SK-N-SH (cell line): ENCODE results near the gene THADA. TPM values are rescaled to one million over a fixed set of nuclear protein-coding genes. Genes with fewer than 3 reads are reported as not detected.

ENCODE experiments used
- CTCF ChIA-PET: fragments of 300-600, 350-600 bp; formaldehyde crosslinking; extraction: SDS; loops from one replicate; lab custom pipeline; 2021; lab: Yijun Ruan, JAX
- POLR2A ChIA-PET: fragments of 350-600 bp; sonication (Branson Sonifier 250); formaldehyde crosslinking; extraction: SDS; loops from one replicate; lab custom pipeline; 2020; ENCODE audit warnings: antibody characterized with exemption, inconsistent platforms; lab: Yijun Ruan, JAX
- DNase-seq: peaks from one replicate; pipeline ENCODE4 v3.0.0; 2012
- H2AFZ ChIP-seq: fragments of 200-600 bp; sonication (generic); 2 replicates; pipeline ENCODE4 v1.8.1; 2016; ENCODE audit warnings: antibody characterized with exemption, mild to moderate bottlenecking, low read depth
- H3F3A ChIP-seq: fragments of 200-600 bp; sonication (generic); replicated peaks from 2 replicates; pipeline ENCODE3; 2016; ENCODE audit warnings: antibody characterized with exemption, mild to moderate bottlenecking; ENCODE audit not compliant: insufficient read depth
- H3K27ac ChIP-seq, 2 experiments: fragments of 200-500 bp in 1 of 2; fragments of 200-600 bp in 1 of 2; sonication (Bioruptor generic) in 1 of 2; sonication (generic), shearing (Covaris generic) in 1 of 2; 2 replicates each; pipeline versions ENCODE4 v1.5.1 to v1.6.1; 2014 to 2016; ENCODE audit warnings: low read depth in 2 of 2, inconsistent platforms in 1 of 2, low read length in 1 of 2, mild to moderate bottlenecking in 1 of 2, mixed read lengths in 1 of 2
- H3K27me3 ChIP-seq: fragments of 200-600 bp; sonication (generic), shearing (Covaris generic); 2 replicates; pipeline ENCODE4 v1.6.1; 2016; ENCODE audit warnings: mixed run types; ENCODE audit not compliant: insufficient read depth
- H3K36me3 ChIP-seq, 2 experiments: fragments of 200-500 bp in 1 of 2; fragments of 200-600 bp in 1 of 2; sonication (Bioruptor generic) in 1 of 2; sonication (generic) in 1 of 2; replicated peaks in 1 of 2; 2 replicates each; pipeline versions ENCODE3 to v1.5.1; 2014 to 2016; ENCODE audit warnings: low read length in 1 of 2, mild to moderate bottlenecking in 1 of 2; ENCODE audit not compliant: insufficient read depth in 2 of 2, control insufficient read depth in 1 of 2
- H3K4me1 ChIP-seq, 2 experiments: fragments of 200-500 bp in 1 of 2; fragments of 200-600 bp in 1 of 2; sonication (Bioruptor generic) in 1 of 2; sonication (generic), shearing (Covaris generic) in 1 of 2; 2 replicates each; pipeline versions ENCODE4 v1.5.1 to v1.6.1; 2014 to 2016; ENCODE audit warnings: low read depth in 1 of 2, low read length in 1 of 2, mixed run types in 1 of 2; ENCODE audit not compliant: insufficient read depth in 2 of 2, control insufficient read depth in 1 of 2
- H3K4me2 ChIP-seq: fragments of 200-600 bp; sonication (generic), shearing (Covaris generic); 2 replicates; pipeline ENCODE4 v1.6.1; 2017; ENCODE audit warnings: mixed run types
- H3K4me3 ChIP-seq, 2 experiments: fragments of 200-500 bp in 1 of 2; fragments of 200-600 bp in 1 of 2; sonication (Bioruptor generic) in 1 of 2; sonication (generic), shearing (Covaris generic) in 1 of 2; 2 replicates each; pipeline versions ENCODE4 v1.5.1 to v1.8.1; 2014 to 2016; ENCODE audit warnings: low read depth in 2 of 2, inconsistent platforms in 1 of 2, low read length in 1 of 2, mild to moderate bottlenecking in 1 of 2, mixed read lengths in 1 of 2, moderate library complexity in 1 of 2
- H3K79me2 ChIP-seq: fragments of 200-600 bp; sonication (generic); 2 replicates; pipeline ENCODE4 v1.8.1; 2017; ENCODE audit warnings: mild to moderate bottlenecking; ENCODE audit not compliant: insufficient read depth
- H3K9ac ChIP-seq: fragments of 200-600 bp; sonication (generic); 2 replicates; pipeline ENCODE4 v1.6.1; 2017; ENCODE audit warnings: mixed run types
- H3K9me2 ChIP-seq: fragments of 200-600 bp; sonication (generic); 2 replicates; pipeline ENCODE4 v1.6.1; 2017; ENCODE audit warnings: mixed run types
- H3K9me3 ChIP-seq: fragments of 200-600 bp; sonication (generic); 2 replicates; pipeline ENCODE4 v1.6.1; 2017; ENCODE audit warnings: mixed run types, mild to moderate bottlenecking, moderate library complexity
- H4K20me1 ChIP-seq: fragments of 200-600 bp; sonication (generic); 2 replicates; pipeline ENCODE4 v1.6.1; 2017; ENCODE audit warnings: mild to moderate bottlenecking, mixed run types; ENCODE audit not compliant: insufficient read depth
- CHD2 ChIP-seq: fragments of 150-350 bp; IDR thresholded peaks from 2 replicates; pipeline ENCODE4 v1.6.1; 2018; ENCODE audit warnings: low read length; ENCODE audit not compliant: partially characterized antibody
- ELF1 ChIP-seq: IDR thresholded peaks from 2 replicates; pipeline ENCODE4 v1.4.0; 2012
- FOSL2 ChIP-seq: IDR thresholded peaks from 2 replicates; pipeline ENCODE4 v1.4.0; 2012; ENCODE audit warnings: low read depth, mild to moderate bottlenecking, moderate library complexity, borderline replicate concordance
- FOXM1 ChIP-seq: IDR thresholded peaks from 2 replicates; pipeline ENCODE4 v1.4.0; 2012; ENCODE audit warnings: low read depth, mild to moderate bottlenecking
- GABPA ChIP-seq: IDR thresholded peaks from 2 replicates; pipeline ENCODE4 v1.4.0; 2012; ENCODE audit warnings: low read depth, mild to moderate bottlenecking
- IRF3 ChIP-seq: fragments of 150-350 bp; IDR thresholded peaks from 2 replicates; pipeline ENCODE4 v1.6.1; 2016; ENCODE audit warnings: mild to moderate bottlenecking, low read depth, low read length
- MEF2A ChIP-seq: IDR thresholded peaks from 2 replicates; pipeline ENCODE4 v1.4.0; 2012; ENCODE audit warnings: low read depth, borderline replicate concordance
- MXI1 ChIP-seq: IDR thresholded peaks from 2 replicates; pipeline ENCODE4 v1.6.1; 2012; ENCODE audit warnings: mild to moderate bottlenecking, low read depth, low read length, improper control_type of control experiment
- NFIC ChIP-seq: IDR thresholded peaks from 2 replicates; pipeline ENCODE4 v1.4.0; 2012; ENCODE audit warnings: borderline replicate concordance
- RFX5 ChIP-seq: IDR thresholded peaks from 2 replicates; pipeline ENCODE4 v1.6.1; 2012; ENCODE audit warnings: mild to moderate bottlenecking, improper control_type of control experiment, low read length
- SIN3A ChIP-seq: IDR thresholded peaks from 2 replicates; pipeline ENCODE4 v1.6.1; 2012; ENCODE audit warnings: low read depth, mild to moderate bottlenecking, low read length, moderate library complexity, borderline replicate concordance
- TAF1 ChIP-seq: IDR thresholded peaks from 2 replicates; pipeline ENCODE4 v1.6.1; 2012; ENCODE audit warnings: low read depth, mild to moderate bottlenecking, low read length, moderate library complexity, borderline replicate concordance
- WGBS: methylation state at CpG from one replicate; pipeline ENCODE4 v1.1.6; 2017; ENCODE audit warnings: low lambda C conversion rate; 5-methylcytosine and 5-hydroxymethylcytosine counted together
- polyA plus RNA-seq, 3 experiments: library from polyadenylated mRNA; depleted of rRNA; stranded (reverse); fragments of >200 nt; gene quantifications; 2 replicates each; pipeline ENCODE4 v1.2.3, GENCODE V29; 2012
- TF ChIP-seq, protein P1 (sequence below): IDR thresholded peaks from 2 replicates; pipeline ENCODE4 v1.4.0; 2012; ENCODE audit warnings: low read depth, borderline replicate concordance

Gene THADA
- polyA plus RNA-seq, 1 of the 3 experiments (the other 2 are of a cell fraction): 25.6 TPM

GRCh38 chr2:43370146-43370545 is 225.7 kb downstream of the THADA start:
- TF ChIP-seq RFX5: no peak
- TF ChIP-seq, protein P1, sequence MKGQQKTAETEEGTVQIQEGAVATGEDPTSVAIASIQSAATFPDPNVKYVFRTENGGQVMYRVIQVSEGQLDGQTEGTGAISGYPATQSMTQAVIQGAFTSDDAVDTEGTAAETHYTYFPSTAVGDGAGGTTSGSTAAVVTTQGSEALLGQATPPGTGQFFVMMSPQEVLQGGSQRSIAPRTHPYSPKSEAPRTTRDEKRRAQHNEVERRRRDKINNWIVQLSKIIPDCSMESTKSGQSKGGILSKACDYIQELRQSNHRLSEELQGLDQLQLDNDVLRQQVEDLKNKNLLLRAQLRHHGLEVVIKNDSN: no peak
- no peak for TF ChIP-seq MEF2A
- no peak for TF ChIP-seq NFIC
- TF ChIP-seq MXI1: no peak
- no peak for TF ChIP-seq ELF1
- TF ChIP-seq TAF1: no peak
- no peak for TF ChIP-seq CHD2
- TF ChIP-seq FOXM1: no peak
- H3K4me2 ChIP-seq: no peak overlapping the region
- no peaks in the 10 kb centered on the region for H3K27me3 ChIP-seq
- H4K20me1 ChIP-seq: no peaks in the 10 kb centered on the region
- ChIA-PET CTCF (interaction anchor here (1.0 to 1.5 kb wide), 2 partner anchors 11 to 114 kb away, joined by 4 to 5 read pairs; no protein-coding TSS in a partner anchor), POLR2A (no interaction called here)
- peak overlapping the region in 1 of 2 experiments; percentile 60; a peak in 1 of 4 replicates for H3K27ac ChIP-seq
- no peaks in the 10 kb centered on the region for H3K79me2 ChIP-seq
- DNase-seq: no peak
- no peaks in the 10 kb centered on the region for H3K9me2 ChIP-seq
- no peaks in the 10 kb centered on the region for H3K9me3 ChIP-seq
- H3K9ac ChIP-seq: no peak overlapping the region
- H2AFZ ChIP-seq: no peak overlapping the region
- no peak overlapping the region for H3K4me3 ChIP-seq
- WGBS: 96% methylated on average over 4 of the region's 4 CpGs
- H3F3A ChIP-seq: peaks cover 3% of the 10 kb centered on the region
- H3K36me3 ChIP-seq: no peaks in the 10 kb centered on the region
- peaks cover 0 to 4% of the 10 kb centered on the region in 2 experiments; a peak in 2 of 4 replicates for H3K4me1 ChIP-seq

DNA sequence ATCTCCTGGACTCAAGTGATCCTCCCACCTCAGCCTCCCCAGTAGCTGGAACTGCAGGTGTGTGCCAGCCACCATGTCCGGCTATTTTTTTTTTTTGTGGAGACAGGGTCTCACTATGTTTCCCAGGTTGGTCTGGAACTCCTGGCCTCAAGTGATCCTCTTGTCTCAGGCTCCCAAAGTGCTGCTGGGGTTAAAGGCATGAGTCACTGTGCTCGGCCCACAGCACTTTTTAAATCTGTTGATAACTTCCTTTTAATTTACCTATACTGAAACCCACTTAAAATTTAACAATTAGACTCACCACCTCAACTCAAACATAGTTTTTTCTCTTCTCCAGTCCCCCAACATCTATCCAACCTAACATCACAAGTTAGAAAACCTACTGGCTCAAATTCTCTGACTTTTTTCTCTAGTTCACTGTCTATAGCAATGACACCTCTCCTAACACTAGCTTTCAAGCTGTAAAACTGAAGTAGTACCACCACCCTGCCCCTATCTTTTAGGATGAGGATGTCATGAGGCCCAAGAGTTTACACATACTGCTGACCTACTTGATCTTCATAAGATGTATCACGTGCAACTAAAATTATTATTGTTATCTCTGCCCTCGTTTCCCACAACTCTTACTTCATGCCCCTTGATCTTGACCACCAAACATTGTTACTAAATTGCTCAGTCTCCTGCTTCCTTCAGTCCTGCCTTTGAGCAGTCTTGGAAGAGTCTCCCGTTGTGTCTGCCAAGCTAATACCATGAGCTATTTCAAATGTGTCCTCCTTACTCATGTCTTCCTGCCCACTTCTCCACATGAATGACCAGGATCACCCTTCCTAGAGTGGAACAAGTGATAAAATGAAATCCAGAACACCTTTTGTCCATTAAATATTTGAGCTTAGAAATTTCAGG is 227.1 kb downstream of the THADA start:
- no peak for DNase-seq

More for the DNA sequence above, 227.1 kb downstream of the THADA start:
- H3K27me3 ChIP-seq: no peaks in the 10 kb centered on the region
- CTCF ChIA-PET: interaction anchor here (1.0 kb wide), 1 partner anchor 18 kb away, joined by 3 read pairs; no protein-coding TSS in a partner anchor
- peaks cover 3% of the 10 kb centered on the region for H3F3A ChIP-seq
- no peak overlapping the region for H3K4me3 ChIP-seq
- no peaks in the 10 kb centered on the region for H3K9me3 ChIP-seq
- no peak overlapping the region for H2AFZ ChIP-seq
- TF ChIP-seq FOSL2: no peak
- TF ChIP-seq IRF3: no peak
- no peak for TF ChIP-seq ELF1
- TF ChIP-seq GABPA: no peak
- TF ChIP-seq SIN3A: no peak
- POLR2A ChIA-PET: no interaction called here
- H3K36me3 ChIP-seq: no peaks in the 10 kb centered on the region
- no peak overlapping the region for H3K9ac ChIP-seq
- no peak overlapping the region for H3K4me2 ChIP-seq
- no peaks in the 10 kb centered on the region for H3K9me2 ChIP-seq
- no peaks in the 10 kb centered on the region for H3K79me2 ChIP-seq
- no peaks in the 10 kb centered on the region for H4K20me1 ChIP-seq
- H3K27ac ChIP-seq: no peak overlapping the region
- 95% methylated on average over 5 of the region's 5 CpGs for WGBS
- peaks cover 0 to 4% of the 10 kb centered on the region in 2 experiments; a peak in 2 of 4 replicates for H3K4me1 ChIP-seq
